GM12878 (cell line): ENCODE measurements around the gene SARS1. TPM values are rescaled to one million over a fixed set of nuclear protein-coding genes. Genes with fewer than 3 reads are reported as not detected.

Experiments used
- ATAC-seq: fragments of 200-7000 bp; cut with Tn5 transposase; 3 replicates; pipeline ENCODE4 v1.9.1; 2020; ENCODE audit warnings: mild to moderate bottlenecking, moderate library complexity
- BruUV-seq: library from RNA; stranded (reverse); fragments of 400-500 nt; replicated peaks from 2 replicates; lab custom pipeline; 2021; lab: Mats Ljungman, UMichigan
- CTCF ChIA-PET: fragments of 300-600 bp; sonication (Branson Sonifier 250); formaldehyde crosslinking; extraction: SDS; loops from one replicate; lab custom pipeline; 2021; ENCODE audit warnings: inconsistent platforms; lab: Yijun Ruan, JAX
- POLR2A ChIA-PET: fragments of 350-600 bp; formaldehyde crosslinking; extraction: SDS; loops from one replicate; lab custom pipeline; 2021; ENCODE audit warnings: inconsistent platforms; lab: Charles Lee
- RAD21 ChIA-PET: fragments of 300-600 bp; sonication (Branson Sonifier 250); formaldehyde crosslinking; loops from one replicate; lab custom pipeline; 2023; ENCODE audit warnings: antibody characterized with exemption; ENCODE audit not compliant: unreplicated experiment; lab: Charles Lee
- SMC1A ChIA-PET: fragments of 300-600 bp; sonication (Branson Sonifier 250); formaldehyde crosslinking; loops from one replicate; lab custom pipeline; 2023; ENCODE audit not compliant: unreplicated experiment, uncharacterized antibody; lab: Charles Lee
- DNase-seq: peaks from one replicate; pipeline ENCODE4 v3.0.0-alpha.2; 2011; ENCODE audit warnings: low read depth, low spot score
- FAIRE-seq: peaks from 3 replicates; lab custom pipeline; 2011; peaks lifted over from hg19 to GRCh38; lab: Jason Lieb, UNC
- H2AFZ ChIP-seq: 2 replicates; pipeline ENCODE4 v1.6.0; 2011; ENCODE audit warnings: low read depth, low read length, control low read depth; ENCODE audit not compliant: control insufficient read depth
- H3K27ac ChIP-seq: 2 replicates; pipeline ENCODE4 v1.5.1; 2011; ENCODE audit warnings: control low read depth; ENCODE audit not compliant: control insufficient read depth, insufficient read depth
- H3K27me3 ChIP-seq, 2 experiments: replicated peaks in 1 of 2; 2 replicates each; pipeline versions ENCODE4 v1.6.0 to v1.6.1; 2011; ENCODE audit warnings: low read length in 1 of 2; ENCODE audit not compliant: control insufficient read depth in 2 of 2, insufficient read depth in 2 of 2
- H3K36me3 ChIP-seq, 2 experiments: 2 replicates each; pipeline ENCODE4 v1.5.1; 2011; ENCODE audit warnings: low read length in 1 of 2; ENCODE audit not compliant: control insufficient read depth in 2 of 2, insufficient read depth in 2 of 2
- H3K4me1 ChIP-seq: 2 replicates; pipeline ENCODE4 v1.6.1; 2011; ENCODE audit warnings: mild to moderate bottlenecking, low read length, moderate library complexity, mixed read lengths; ENCODE audit not compliant: control insufficient read depth, insufficient read depth
- H3K4me2 ChIP-seq: 2 replicates; pipeline ENCODE4 v1.6.0; 2011; ENCODE audit warnings: control low read depth; ENCODE audit not compliant: control insufficient read depth, insufficient read depth
- H3K4me3 ChIP-seq: fragments of 200-600 bp; sonication (generic); 2 replicates; pipeline ENCODE4 v1.5.1; 2016
- H3K79me2 ChIP-seq: 2 replicates; pipeline ENCODE4 v1.6.0; 2011; ENCODE audit warnings: low read length; ENCODE audit not compliant: control insufficient read depth, insufficient read depth
- H3K9ac ChIP-seq: 2 replicates; pipeline ENCODE4 v1.8.0; 2011; ENCODE audit warnings: low read length, control low read depth, mixed read lengths; ENCODE audit not compliant: control insufficient read depth, insufficient read depth
- H3K9me3 ChIP-seq: replicated peaks from 3 replicates; pipeline ENCODE4 v1.5.1; 2011; ENCODE audit warnings: mild to moderate bottlenecking, low read length; ENCODE audit not compliant: control insufficient read depth, insufficient read depth
- H4K20me1 ChIP-seq: 2 replicates; pipeline ENCODE4 v1.6.0; 2011; ENCODE audit not compliant: control insufficient read depth, insufficient read depth
- ASH2L ChIP-seq: fragments of 300-600, 200-600 bp; sonication (generic); IDR thresholded peaks from 2 replicates; pipeline ENCODE4 v1.6.1; 2017; ENCODE audit warnings: low read depth, mild to moderate bottlenecking, borderline replicate concordance
- FOS ChIP-seq: IDR thresholded peaks from 3 replicates; pipeline ENCODE4 v1.6.1; 2011; ENCODE audit warnings: borderline replicate concordance; ENCODE audit not compliant: insufficient read length; ENCODE audit errors: extremely low read depth
- IKZF2 ChIP-seq, 2 experiments: fragments of 450-650 bp; IDR thresholded peaks; 2 replicates each; pipeline ENCODE4 v1.6.1; 2017; ENCODE audit warnings: mild to moderate bottlenecking in 2 of 2, moderate library complexity in 2 of 2
- KLF5 ChIP-seq: fragments of 450-650 bp; IDR thresholded peaks from 2 replicates; pipeline ENCODE4 v1.6.1; 2014; ENCODE audit warnings: mild to moderate bottlenecking; ENCODE audit not compliant: partially characterized antibody
- MTA3 ChIP-seq: IDR thresholded peaks from 2 replicates; pipeline ENCODE4 v1.6.1; 2012; ENCODE audit warnings: low read length, inconsistent platforms, borderline replicate concordance
- NBN ChIP-seq: fragments of 450-650 bp; IDR thresholded peaks from 2 replicates; pipeline ENCODE4 v1.6.1; 2016
- PAX8 ChIP-seq: fragments of 450-650 bp; IDR thresholded peaks from 2 replicates; pipeline ENCODE4 v1.6.1; 2017; ENCODE audit warnings: mild to moderate bottlenecking, moderate library complexity
- RELA ChIP-seq: fragments of 450-650 bp; IDR thresholded peaks from 2 replicates; pipeline ENCODE4 v1.8.0; 2014; ENCODE audit warnings: borderline replicate concordance; ENCODE audit not compliant: partially characterized antibody
- SMARCA5 ChIP-seq: fragments of 450-650 bp; IDR thresholded peaks from 2 replicates; pipeline ENCODE4 v1.6.1; 2017; ENCODE audit warnings: mild to moderate bottlenecking
- WGBS: methylation state at CpG from one replicate; pipeline ENCODE4 v1.1.6; 2016; ENCODE audit warnings: low lambda C conversion rate; ENCODE audit not compliant: insufficient replicate concordance, insufficient coverage; ENCODE audit errors: missing lambda C conversion rate; 5-methylcytosine and 5-hydroxymethylcytosine counted together
- in situ Hi-C: fragments of 300-500 bp; cut with MboI; formaldehyde crosslinking; loops from 9 replicates; pipeline ENCODE4 v1.14.3; 2018; ENCODE audit warnings: mixed read lengths
- intact Hi-C: fragments of 100-400 bp; cut with micrococcal nuclease; formaldehyde crosslinking; loops from one replicate; pipeline ENCODE4 v1.14.2; 2022; ENCODE audit not compliant: unreplicated experiment
- polyA plus RNA-seq, 11 experiments: library from polyadenylated mRNA; depleted of rRNA in 4 of 11; unstranded in 6 of 11; stranded (reverse) in 5 of 11; fragments of >200 nt; fragmentation: Nextera tagmentation in 4 of 11; fragmentation: Illumina TruSeq in 1 of 11; extraction: Ambion mirVana in 4 of 11; extraction: Trizol in 1 of 11; gene quantifications; 1 replicate in 1 of 11; 2 replicates in 10 of 11; pipeline versions ENCODE4 v1.2.1 to v1.2.3, GENCODE V29; 2011 to 2016; ENCODE audit warnings: inconsistent platforms in 2 of 11, missing spikeins in 2 of 11, low read depth in 1 of 11
- total RNA-seq, 4 experiments: library from RNA; depleted of rRNA in 3 of 4; stranded (reverse); fragments of >200 nt in 3 of 4; fragmentation: Illumina TruSeq in 1 of 4; extraction: Trizol in 1 of 4; gene quantifications; 2 replicates each; pipeline versions ENCODE4 v1.2.1 to v1.2.3, GENCODE V29; 2013 to 2021
- TF ChIP-seq, protein P1 (sequence below): IDR thresholded peaks from 2 replicates; pipeline ENCODE4 v1.6.1; 2011; ENCODE audit warnings: borderline replicate concordance, low read depth, mild to moderate bottlenecking, moderate library complexity, mixed read lengths, low read length; ENCODE audit not compliant: insufficient read depth; ENCODE audit errors: extremely low read length
- TF ChIP-seq, protein P2 (sequence below): IDR thresholded peaks from 2 replicates; pipeline ENCODE4 v1.6.1; 2011; ENCODE audit warnings: low read depth, mild to moderate bottlenecking, low read length, moderate library complexity, borderline replicate concordance; ENCODE audit errors: extremely low read depth
- TF ChIP-seq, protein P3 (sequence below): fragments of 450-650 bp; IDR thresholded peaks from 2 replicates; pipeline ENCODE4 v1.6.1; 2018; ENCODE audit warnings: borderline replicate concordance, mild to moderate bottlenecking; ENCODE audit not compliant: partially characterized antibody

SARS1 gene
- total and polyA plus RNA-seq, 10 of the 15 experiments (the other 5 are each of a cell fraction or from before 2014, with no cell fraction given): 103 to 202 (median 138) TPM

DNA sequence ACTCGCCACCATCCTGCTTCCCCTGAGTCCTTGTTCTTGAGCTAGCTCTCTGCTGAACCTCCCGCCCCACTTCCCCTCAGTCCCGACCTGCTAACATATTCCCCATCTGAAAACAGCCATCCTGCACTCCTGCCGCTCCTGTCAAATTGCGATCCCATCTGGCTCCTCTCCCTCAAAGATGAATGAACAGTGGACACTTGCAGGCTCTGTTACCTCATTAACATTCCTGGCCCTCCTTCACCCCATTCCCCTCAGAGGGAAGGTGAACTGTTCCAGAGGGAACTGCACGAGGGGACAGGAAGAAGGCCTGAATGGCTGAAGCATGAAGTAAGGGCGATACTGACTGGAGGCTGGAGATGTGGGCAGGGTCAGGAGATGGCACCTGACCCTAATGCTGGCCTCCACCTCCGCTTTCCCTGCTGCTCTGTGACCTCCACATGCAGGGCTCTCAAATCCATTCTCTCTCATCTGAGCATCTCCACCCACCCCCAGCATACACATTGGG is 28.2 kb downstream of the SARS1 start:
- intact Hi-C loops: no loop called here
- Histone ChIP-seq H3K27ac (no peak overlapping the region), H3K36me3 (peaks cover 11 to 12% of the 10 kb centered on the region in 2 experiments), H2AFZ (no peak overlapping the region)
- in situ Hi-C loops: no loop called here
- TF ChIP-seq PAX8: no peak
- TF ChIP-seq, protein P1, sequence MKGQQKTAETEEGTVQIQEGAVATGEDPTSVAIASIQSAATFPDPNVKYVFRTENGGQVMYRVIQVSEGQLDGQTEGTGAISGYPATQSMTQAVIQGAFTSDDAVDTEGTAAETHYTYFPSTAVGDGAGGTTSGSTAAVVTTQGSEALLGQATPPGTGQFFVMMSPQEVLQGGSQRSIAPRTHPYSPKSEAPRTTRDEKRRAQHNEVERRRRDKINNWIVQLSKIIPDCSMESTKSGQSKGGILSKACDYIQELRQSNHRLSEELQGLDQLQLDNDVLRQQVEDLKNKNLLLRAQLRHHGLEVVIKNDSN: no peak
- no peak for TF ChIP-seq FOS
- no peak for TF ChIP-seq RELA
- no peak for TF ChIP-seq SMARCA5
- no peak for TF ChIP-seq KLF5
- TF ChIP-seq ASH2L: no peak
- TF ChIP-seq NBN: no peak
- TF ChIP-seq, protein P2, sequence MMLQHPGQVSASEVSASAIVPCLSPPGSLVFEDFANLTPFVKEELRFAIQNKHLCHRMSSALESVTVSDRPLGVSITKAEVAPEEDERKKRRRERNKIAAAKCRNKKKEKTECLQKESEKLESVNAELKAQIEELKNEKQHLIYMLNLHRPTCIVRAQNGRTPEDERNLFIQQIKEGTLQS: no peak
- no peak for TF ChIP-seq MTA3
- TF ChIP-seq, protein P3, sequence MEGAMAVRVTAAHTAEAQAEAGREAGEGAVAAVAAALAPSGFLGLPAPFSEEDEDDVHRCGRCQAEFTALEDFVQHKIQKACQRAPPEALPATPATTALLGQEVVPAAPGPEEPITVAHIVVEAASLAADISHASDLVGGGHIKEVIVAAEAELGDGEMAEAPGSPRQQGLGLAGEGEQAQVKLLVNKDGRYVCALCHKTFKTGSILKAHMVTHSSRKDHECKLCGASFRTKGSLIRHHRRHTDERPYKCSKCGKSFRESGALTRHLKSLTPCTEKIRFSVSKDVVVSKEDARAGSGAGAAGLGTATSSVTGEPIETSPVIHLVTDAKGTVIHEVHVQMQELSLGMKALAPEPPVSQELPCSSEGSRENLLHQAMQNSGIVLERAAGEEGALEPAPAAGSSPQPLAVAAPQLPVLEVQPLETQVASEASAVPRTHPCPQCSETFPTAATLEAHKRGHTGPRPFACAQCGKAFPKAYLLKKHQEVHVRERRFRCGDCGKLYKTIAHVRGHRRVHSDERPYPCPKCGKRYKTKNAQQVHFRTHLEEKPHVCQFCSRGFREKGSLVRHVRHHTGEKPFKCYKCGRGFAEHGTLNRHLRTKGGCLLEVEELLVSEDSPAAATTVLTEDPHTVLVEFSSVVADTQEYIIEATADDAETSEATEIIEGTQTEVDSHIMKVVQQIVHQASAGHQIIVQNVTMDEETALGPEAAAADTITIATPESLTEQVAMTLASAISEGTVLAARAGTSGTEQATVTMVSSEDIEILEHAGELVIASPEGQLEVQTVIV: no peak
- no peak for TF ChIP-seq IKZF2 (IDR thresholded peaks at IDR 0.05)
- TF ChIP-seq, all 136 proteins: peak for 0
- DNase-seq (no peak), ATAC-seq (no peak), FAIRE-seq (no peak)
- ChIA-PET CTCF (interaction anchor here (0.6 kb wide), 1 partner anchor 245 kb away, joined by 4 read pairs; no protein-coding TSS in a partner anchor), RAD21 (no interaction called here), SMC1A (no interaction called here), POLR2A (no interaction called here)
- Histone ChIP-seq H3K27me3 (no peaks in the 10 kb centered on the region; a peak in 1 of 4 replicates), H3K9ac (no peak overlapping the region), H3K4me1 (no peaks in the 10 kb centered on the region), H3K4me2 (no peak overlapping the region), H3K79me2 (no peaks in the 10 kb centered on the region), H3K9me3 (no peaks in the 10 kb centered on the region), H4K20me1 (no peaks in the 10 kb centered on the region), H3K4me3 (no peak overlapping the region)
- 52% methylated on average over 8 of the region's 8 CpGs for WGBS
- BruUV-seq: no TSS peak
